H9 (cell line): ENCODE data around the gene PLS1. TPM values are rescaled to one million over a fixed set of nuclear protein-coding genes. Genes with fewer than 3 reads are reported as not detected.
A peak's percentile ranks its signal among the peaks of the same experiment; 100 is the strongest.

Experiments
- DNase-seq: peaks from one replicate; pipeline ENCODE4 v3.0.0-alpha.2; 2017
- H2AFZ ChIP-seq: one replicate; pipeline ENCODE4 v1.6.1; 2013; ENCODE audit warnings: mild to moderate bottlenecking, low read length, control low read depth, moderate library complexity
- H2AK5ac ChIP-seq: 2 replicates; pipeline ENCODE4 v1.6.1; 2013; ENCODE audit warnings: low read length, control low read depth, mixed read lengths; ENCODE audit not compliant: insufficient read length
- H2BK120ac ChIP-seq: one replicate; pipeline ENCODE4 v1.6.1; 2013; ENCODE audit warnings: low read depth, mild to moderate bottlenecking, low read length, control low read depth, inconsistent platforms; ENCODE audit not compliant: poor library complexity, severe bottlenecking
- H2BK12ac ChIP-seq: 2 replicates; pipeline ENCODE4 v1.6.1; 2013; ENCODE audit warnings: low read length, control low read depth, mixed read lengths, low read depth; ENCODE audit not compliant: insufficient read length
- H2BK15ac ChIP-seq: 2 replicates; pipeline ENCODE4 v1.6.1; 2013; ENCODE audit warnings: low read depth, low read length, control low read depth
- H2BK20ac ChIP-seq: one replicate; pipeline ENCODE4 v1.6.1; 2013; ENCODE audit warnings: low read depth, mild to moderate bottlenecking, low read length, control low read depth, inconsistent platforms; ENCODE audit not compliant: poor library complexity, severe bottlenecking
- H2BK5ac ChIP-seq: 2 replicates; pipeline ENCODE4 v1.6.1; 2013; ENCODE audit warnings: low read length, control low read depth, mixed read lengths; ENCODE audit not compliant: insufficient read length
- H3K14ac ChIP-seq: 2 replicates; pipeline ENCODE4 v1.6.1; 2013; ENCODE audit warnings: low read length, control low read depth; ENCODE audit not compliant: insufficient read depth
- H3K18ac ChIP-seq: 2 replicates; pipeline ENCODE4 v1.6.1; 2013; ENCODE audit warnings: low read depth, mild to moderate bottlenecking, mixed read lengths, low read length, control low read depth; ENCODE audit not compliant: insufficient read length
- H3K23ac ChIP-seq: 2 replicates; pipeline ENCODE4 v1.6.1; 2013; ENCODE audit warnings: low read length, control low read depth, mixed read lengths, low read depth; ENCODE audit not compliant: insufficient read length
- H3K23me2 ChIP-seq: 2 replicates; pipeline ENCODE4 v1.6.1; 2013; ENCODE audit warnings: low read depth, mild to moderate bottlenecking, mixed read lengths, low read length, control low read depth; ENCODE audit not compliant: insufficient read length, poor library complexity, severe bottlenecking
- H3K27ac ChIP-seq: 2 replicates; pipeline ENCODE4 v1.5.1; 2013; ENCODE audit warnings: low read length, control low read depth, mixed read lengths, low read depth; ENCODE audit not compliant: insufficient read length
- H3K27me3 ChIP-seq: 2 replicates; pipeline ENCODE4 v1.6.1; 2013; ENCODE audit warnings: low read length, control low read depth, inconsistent platforms; ENCODE audit not compliant: insufficient read depth
- H3K4ac ChIP-seq: 2 replicates; pipeline ENCODE4 v1.6.1; 2013; ENCODE audit warnings: low read depth, mild to moderate bottlenecking, control low read depth, inconsistent platforms, low read length, moderate library complexity
- H3K4me1 ChIP-seq: 2 replicates; pipeline ENCODE4 v1.6.1; 2013; ENCODE audit warnings: low read length, control low read depth, inconsistent platforms; ENCODE audit not compliant: insufficient read depth
- H3K4me2 ChIP-seq: 2 replicates; pipeline ENCODE4 v1.6.1; 2013; ENCODE audit warnings: low read length, control low read depth, mixed read lengths; ENCODE audit not compliant: insufficient read length, insufficient read depth
- H3K56ac ChIP-seq: 2 replicates; pipeline ENCODE4 v1.6.1; 2013; ENCODE audit warnings: low read depth, mild to moderate bottlenecking, mixed read lengths, low read length, control low read depth; ENCODE audit not compliant: insufficient read length
- H3K79me1 ChIP-seq: 2 replicates; pipeline ENCODE4 v1.6.1; 2013; ENCODE audit warnings: low read depth, mild to moderate bottlenecking, moderate library complexity, low read length, control low read depth, inconsistent platforms; ENCODE audit not compliant: insufficient read depth, poor library complexity, severe bottlenecking
- H3K79me2 ChIP-seq: 2 replicates; pipeline ENCODE4 v1.6.1; 2013; ENCODE audit warnings: low read length, control low read depth, inconsistent platforms; ENCODE audit not compliant: insufficient read depth
- H3K9ac ChIP-seq: 2 replicates; pipeline ENCODE4 v1.6.1; 2013; ENCODE audit warnings: low read length, control low read depth, mixed read lengths; ENCODE audit not compliant: insufficient read length; ENCODE audit errors: extremely low read depth
- H3K9me3 ChIP-seq: one replicate; pipeline ENCODE4 v1.6.1; 2013; ENCODE audit warnings: low read depth, low read length, inconsistent platforms; ENCODE audit not compliant: control insufficient read depth
- H3T11ph ChIP-seq: one replicate; pipeline ENCODE4 v1.6.1; 2013; ENCODE audit warnings: mild to moderate bottlenecking, low read length, control low read depth, inconsistent platforms
- H4K20me1 ChIP-seq: one replicate; pipeline ENCODE4 v1.6.1; 2013; ENCODE audit not compliant: control insufficient read depth, insufficient read length, insufficient read depth
- H4K5ac ChIP-seq: 2 replicates; pipeline ENCODE4 v1.6.1; 2013; ENCODE audit warnings: low read depth, mild to moderate bottlenecking, mixed read lengths, low read length, control low read depth; ENCODE audit not compliant: insufficient read length
- H4K8ac ChIP-seq: replicated peaks from 2 replicates; pipeline ENCODE4 v1.6.1; 2013; ENCODE audit warnings: low read length, control low read depth, mixed read lengths, low read depth; ENCODE audit not compliant: insufficient read length
- H4K91ac ChIP-seq: 2 replicates; pipeline ENCODE4 v1.6.1; 2013; ENCODE audit warnings: low read depth, mild to moderate bottlenecking, moderate library complexity, mixed read lengths, low read length, control low read depth; ENCODE audit not compliant: insufficient read length
- H3K27ac Mint-ChIP-seq, 3 experiments: 2 replicates in 2 of 3; 3 replicates in 1 of 3; pipeline ENCODE4 v1.8.0; 2020 to 2021; ENCODE audit warnings: mixed read lengths in 3 of 3, mild to moderate bottlenecking in 1 of 3, moderate library complexity in 1 of 3
- H3K27me3 Mint-ChIP-seq: 2 replicates; pipeline ENCODE4 v1.8.0; 2021; ENCODE audit warnings: low read depth, mild to moderate bottlenecking, moderate library complexity, mixed read lengths
- H3K36me3 Mint-ChIP-seq, 3 experiments: 2 replicates in 2 of 3; 3 replicates in 1 of 3; pipeline ENCODE4 v1.8.0; 2020 to 2021; ENCODE audit warnings: low read depth in 3 of 3, mixed read lengths in 3 of 3; ENCODE audit not compliant: insufficient read depth in 1 of 3
- H3K4me1 Mint-ChIP-seq, 2 experiments: 2 replicates each; pipeline ENCODE4 v1.8.0; 2020; ENCODE audit warnings: mixed read lengths in 2 of 2
- H3K4me3 Mint-ChIP-seq, 2 experiments: 2 replicates in 1 of 2; 3 replicates in 1 of 2; pipeline ENCODE4 v1.8.0; 2020 to 2021; ENCODE audit warnings: mild to moderate bottlenecking in 2 of 2, mixed read lengths in 2 of 2, moderate library complexity in 1 of 2
- H3K9me3 Mint-ChIP-seq, 2 experiments: 2 replicates in 1 of 2; 3 replicates in 1 of 2; pipeline ENCODE4 v1.8.0; 2020; ENCODE audit warnings: mild to moderate bottlenecking in 2 of 2, mixed read lengths in 2 of 2, moderate library complexity in 1 of 2
- CTCF ChIP-seq: fragments of 200-600 bp; sonication (generic); conservative IDR thresholded peaks from 3 replicates; pipeline ENCODE4 v1.8.0; 2021; ENCODE audit warnings: antibody characterized with exemption, mild to moderate bottlenecking
- WGBS: extraction: QIAGEN DNeasy Blood & Tissue Kit; methylation state at CpG from one replicate; pipeline ENCODE4 v1.1.7; 2013; ENCODE audit warnings: missing lambda C conversion rate, low lambda C conversion rate, mixed read lengths; ENCODE audit not compliant: insufficient read length; ENCODE audit errors: extremely low coverage; 5-methylcytosine and 5-hydroxymethylcytosine counted together
- total RNA-seq: library from RNA; stranded (reverse); gene quantifications from 2 replicates; pipeline ENCODE4 v1.2.1, GENCODE V29; 2021

Gene PLS1
- total RNA-seq, 1 experiment from 2014 or later, result 20.4 TPM

GRCh38 chr3:142723968-142724681 lies 127.9 kb downstream of the PLS1 start, which contains the start of gene TRPC1:
TRPC1 (plus strand) TSS chr3:142724034; CDS start chr3:142724560, 526 bp downstream.
- no peak within 1 kb of the TSS for H4K8ac ChIP-seq
- peak; percentile 91 for DNase-seq
- no peak within 1 kb of the TSS for H2BK120ac ChIP-seq
- H3K79me2 ChIP-seq, result no peaks in the 10 kb centered on the region
- H3K36me3 Mint-ChIP-seq, result peaks cover 3 to 14% (median 9%) of the 10 kb centered on the region in 3 experiments; a peak in 4 of 7 replicates
- peaks cover 29 to 35% of the 10 kb centered on the region in 2 experiments for H3K4me1 Mint-ChIP-seq
- H2AFZ ChIP-seq, result peak within 1 kb of the TSS; percentile 43
- no peak for TF ChIP-seq CTCF
- no peaks in the 10 kb centered on the region for H3K4me1 ChIP-seq
- no peaks in the 10 kb centered on the region for H3K27me3 ChIP-seq
- H2BK12ac ChIP-seq, result no peak within 1 kb of the TSS
- peak within 1 kb of the TSS; percentile 94 to 98 (median 95) for H3K27ac Mint-ChIP-seq
- H3K23me2 ChIP-seq, result no peaks in the 10 kb centered on the region
- peak within 1 kb of the TSS; percentile 72 for H3K27ac ChIP-seq
- WGBS, result no CpG with 5 or more reads among the region's 73 CpGs
- no peaks in the 10 kb centered on the region for H3K9me3 ChIP-seq
- no peaks in the 10 kb centered on the region for H3K79me1 ChIP-seq
- peak within 1 kb of the TSS; percentile 45 for H4K5ac ChIP-seq
- no peak within 1 kb of the TSS for H2AK5ac ChIP-seq
- H4K91ac ChIP-seq, result no peak within 1 kb of the TSS
- H3K56ac ChIP-seq, result peak within 1 kb of the TSS; percentile 30
- no peak within 1 kb of the TSS for H3T11ph ChIP-seq
- peak within 1 kb of the TSS; percentile 95 for H3K14ac ChIP-seq
- H2BK20ac ChIP-seq, result no peak within 1 kb of the TSS
- H3K18ac ChIP-seq, result peak within 1 kb of the TSS; percentile 89
- peak within 1 kb of the TSS; percentile 20 for H2BK5ac ChIP-seq
- no peak within 1 kb of the TSS for H3K23ac ChIP-seq
- H2BK15ac ChIP-seq, result no peak within 1 kb of the TSS
- H3K9ac ChIP-seq, result peak within 1 kb of the TSS; percentile 92
- peaks cover 0 to 5% of the 10 kb centered on the region in 2 experiments; a peak in 3 of 5 replicates for H3K9me3 Mint-ChIP-seq
- H4K20me1 ChIP-seq, result no peaks in the 10 kb centered on the region
- H3K4ac ChIP-seq, result no peak within 1 kb of the TSS
- peak within 1 kb of the TSS; percentile 55 for H3K4me2 ChIP-seq
- peak within 1 kb of the TSS; percentile 89 to 92 for H3K4me3 Mint-ChIP-seq
- H3K27me3 Mint-ChIP-seq, result no peaks in the 10 kb centered on the region; the same call in 1 of the 2 replicates
